ENCODE data around the gene ILDR1.

Gene ILDR1

GRCh38 chr3:121988146-121988545, 33.9 kb downstream of the ILDR1 start:
- Histone ChIP-seq H3K4me3 (ENCODE audit: low read length) (no peak overlapping the region), H3K27ac (ENCODE audit: low read length) (no peak overlapping the region), H3K4me1 (ENCODE audit: control insufficient read depth, low read depth, low read length) (no peaks in the 10 kb centered on the region), H3K9me3 (ENCODE audit: control insufficient read depth, low read depth, low read length) (no peaks in the 10 kb centered on the region), H3K36me3 (ENCODE audit: control insufficient read depth, low read depth, low read length) (no peaks in the 10 kb centered on the region), H3K27me3 (ENCODE audit: control insufficient read depth, insufficient read depth, low read length) (no peaks in the 10 kb centered on the region), H3K9ac (ENCODE audit: low read length) (no peak overlapping the region)

- Histone ChIP-seq H3K9ac (ENCODE audit: low read length) (no peak overlapping the region), H3K36me3 (ENCODE audit: control insufficient read depth, low read depth, low read length) (no peaks in the 10 kb centered on the region), H3K4me1 (ENCODE audit: control insufficient read depth, low read depth, low read length) (no peaks in the 10 kb centered on the region), H3K27ac (ENCODE audit: low read length) (no peak overlapping the region), H3K4me3 (ENCODE audit: low read length) (no peak overlapping the region), H3K27me3 (ENCODE audit: control insufficient read depth, insufficient read depth, low read length) (no peaks in the 10 kb centered on the region), H3K9me3 (ENCODE audit: control insufficient read depth, low read depth, low read length) (no peaks in the 10 kb centered on the region)
Measured at GRCh38 chr3:121985846-121986245, 36.2 kb downstream of the ILDR1 start.

- Histone ChIP-seq H3K4me3 (ENCODE audit: low read length) (no peak overlapping the region), H3K27me3 (ENCODE audit: control insufficient read depth, insufficient read depth, low read length) (no peaks in the 10 kb centered on the region), H3K4me1 (ENCODE audit: control insufficient read depth, low read depth, low read length) (no peaks in the 10 kb centered on the region), H3K27ac (ENCODE audit: low read length) (no peak overlapping the region), H3K9ac (ENCODE audit: low read length) (no peak overlapping the region), H3K36me3 (ENCODE audit: control insufficient read depth, low read depth, low read length) (no peaks in the 10 kb centered on the region), H3K9me3 (ENCODE audit: control insufficient read depth, low read depth, low read length) (no peaks in the 10 kb centered on the region)
Measured at GRCh38 chr3:121981473-121981872, 40.6 kb downstream of the ILDR1 start.

- no peak overlapping the region for H3K4me3 ChIP-seq (ENCODE audit: low read length)
- H3K9ac ChIP-seq (ENCODE audit: low read length), result no peak overlapping the region
- no peaks in the 10 kb centered on the region for H3K9me3 ChIP-seq (ENCODE audit: control insufficient read depth, low read depth, low read length)
- no peak overlapping the region for H3K27ac ChIP-seq (ENCODE audit: low read length)
- H3K27me3 ChIP-seq (ENCODE audit: control insufficient read depth, insufficient read depth, low read length), result no peaks in the 10 kb centered on the region
- H3K4me1 ChIP-seq (ENCODE audit: control insufficient read depth, low read depth, low read length), result no peaks in the 10 kb centered on the region
- H3K36me3 ChIP-seq (ENCODE audit: control insufficient read depth, low read depth, low read length), result no peaks in the 10 kb centered on the region
Measured at GRCh38 chr3:121980450-121980796, 41.6 kb downstream of the ILDR1 start.

GRCh38 chr3:121979734-121980449, 42.2 kb downstream of the ILDR1 start:
- Histone ChIP-seq H3K36me3 (ENCODE audit: control insufficient read depth, low read depth, low read length) (no peaks in the 10 kb centered on the region), H3K4me1 (ENCODE audit: control insufficient read depth, low read depth, low read length) (no peaks in the 10 kb centered on the region), H3K9ac (ENCODE audit: low read length) (no peak overlapping the region), H3K9me3 (ENCODE audit: control insufficient read depth, low read depth, low read length) (no peaks in the 10 kb centered on the region), H3K4me3 (ENCODE audit: low read length) (no peak overlapping the region), H3K27ac (ENCODE audit: low read length) (no peak overlapping the region), H3K27me3 (ENCODE audit: control insufficient read depth, insufficient read depth, low read length) (no peaks in the 10 kb centered on the region)

- Histone ChIP-seq H3K9me3 (ENCODE audit: control insufficient read depth, low read depth, low read length) (no peaks in the 10 kb centered on the region), H3K27ac (ENCODE audit: low read length) (no peak overlapping the region), H3K36me3 (ENCODE audit: control insufficient read depth, low read depth, low read length) (no peaks in the 10 kb centered on the region)
Measured at GRCh38 chr3:121979246-121979645, 42.8 kb downstream of the ILDR1 start.

GRCh38 chr3:121976727-121977126, 45.3 kb downstream of the ILDR1 start:
- Histone ChIP-seq H3K4me1 (ENCODE audit: control insufficient read depth, low read depth, low read length) (no peaks in the 10 kb centered on the region), H3K9ac (ENCODE audit: low read length) (no peak overlapping the region), H3K9me3 (ENCODE audit: control insufficient read depth, low read depth, low read length) (no peaks in the 10 kb centered on the region), H3K27ac (ENCODE audit: low read length) (no peak overlapping the region), H3K27me3 (ENCODE audit: control insufficient read depth, insufficient read depth, low read length) (no peaks in the 10 kb centered on the region), H3K4me3 (ENCODE audit: low read length) (no peak overlapping the region), H3K36me3 (ENCODE audit: control insufficient read depth, low read depth, low read length) (no peaks in the 10 kb centered on the region)

More at GRCh38 chr3:121979246-121979645, 42.8 kb downstream of the ILDR1 start:
- no peaks in the 10 kb centered on the region for H3K4me1 ChIP-seq (ENCODE audit: control insufficient read depth, low read depth, low read length)
- H3K9ac ChIP-seq (ENCODE audit: low read length), result no peak overlapping the region
- H3K27me3 ChIP-seq (ENCODE audit: control insufficient read depth, insufficient read depth, low read length), result no peaks in the 10 kb centered on the region
- no peak overlapping the region for H3K4me3 ChIP-seq (ENCODE audit: low read length)

- H3K4me1 ChIP-seq (ENCODE audit: control insufficient read depth, low read depth, low read length), result no peaks in the 10 kb centered on the region
- H3K27me3 ChIP-seq (ENCODE audit: control insufficient read depth, insufficient read depth, low read length), result no peaks in the 10 kb centered on the region
- no peak overlapping the region for H3K9ac ChIP-seq (ENCODE audit: low read length)
- no peak overlapping the region for H3K27ac ChIP-seq (ENCODE audit: low read length)
- no peaks in the 10 kb centered on the region for H3K9me3 ChIP-seq (ENCODE audit: control insufficient read depth, low read depth, low read length)
- no peak overlapping the region for H3K4me3 ChIP-seq (ENCODE audit: low read length)
- H3K36me3 ChIP-seq (ENCODE audit: control insufficient read depth, low read depth, low read length), result no peaks in the 10 kb centered on the region
Measured at GRCh38 chr3:121975702-121976302, 46.2 kb downstream of the ILDR1 start.

- Histone ChIP-seq H3K27ac (ENCODE audit: low read length) (no peak overlapping the region), H3K4me3 (ENCODE audit: low read length) (no peak overlapping the region), H3K9ac (ENCODE audit: low read length) (no peak overlapping the region), H3K27me3 (ENCODE audit: control insufficient read depth, insufficient read depth, low read length) (no peaks in the 10 kb centered on the region), H3K4me1 (ENCODE audit: control insufficient read depth, low read depth, low read length) (no peaks in the 10 kb centered on the region), H3K9me3 (ENCODE audit: control insufficient read depth, low read depth, low read length) (no peaks in the 10 kb centered on the region), H3K36me3 (ENCODE audit: control insufficient read depth, low read depth, low read length) (no peaks in the 10 kb centered on the region)
Measured at GRCh38 chr3:121974601-121975111, 47.4 kb downstream of the ILDR1 start.

GRCh38 chr3:121970047-121970446, 52.0 kb downstream of the ILDR1 start:
- Histone ChIP-seq H3K9me3 (ENCODE audit: control insufficient read depth, low read depth, low read length) (no peaks in the 10 kb centered on the region), H3K27ac (ENCODE audit: low read length) (no peak overlapping the region), H3K4me1 (ENCODE audit: control insufficient read depth, low read depth, low read length) (no peaks in the 10 kb centered on the region), H3K36me3 (ENCODE audit: control insufficient read depth, low read depth, low read length) (no peaks in the 10 kb centered on the region), H3K4me3 (ENCODE audit: low read length) (no peak overlapping the region), H3K9ac (ENCODE audit: low read length) (no peak overlapping the region), H3K27me3 (ENCODE audit: control insufficient read depth, insufficient read depth, low read length) (no peaks in the 10 kb centered on the region)

GRCh38 chr3:121969631-121970030, 52.4 kb downstream of the ILDR1 start:
- Histone ChIP-seq H3K4me3 (ENCODE audit: low read length) (no peak overlapping the region), H3K27me3 (ENCODE audit: control insufficient read depth, insufficient read depth, low read length) (no peaks in the 10 kb centered on the region), H3K27ac (ENCODE audit: low read length) (no peak overlapping the region), H3K36me3 (ENCODE audit: control insufficient read depth, low read depth, low read length) (no peaks in the 10 kb centered on the region), H3K4me1 (ENCODE audit: control insufficient read depth, low read depth, low read length) (no peaks in the 10 kb centered on the region), H3K9me3 (ENCODE audit: control insufficient read depth, low read depth, low read length) (no peaks in the 10 kb centered on the region), H3K9ac (ENCODE audit: low read length) (no peak overlapping the region)

GRCh38 chr3:121963608-121964007, 58.4 kb downstream of the ILDR1 start:
- Histone ChIP-seq H3K27ac (ENCODE audit: low read length) (no peak overlapping the region), H3K4me3 (ENCODE audit: low read length) (no peak overlapping the region), H3K9me3 (ENCODE audit: control insufficient read depth, low read depth, low read length) (no peaks in the 10 kb centered on the region), H3K4me1 (ENCODE audit: control insufficient read depth, low read depth, low read length) (peaks cover 4% of the 10 kb centered on the region), H3K36me3 (ENCODE audit: control insufficient read depth, low read depth, low read length) (no peaks in the 10 kb centered on the region), H3K27me3 (ENCODE audit: control insufficient read depth, insufficient read depth, low read length) (no peaks in the 10 kb centered on the region), H3K9ac (ENCODE audit: low read length) (no peak overlapping the region)

Data from iPS-18a (cell line).